ENCODE data around the gene RASSF7.

Gene RASSF7

DNA sequence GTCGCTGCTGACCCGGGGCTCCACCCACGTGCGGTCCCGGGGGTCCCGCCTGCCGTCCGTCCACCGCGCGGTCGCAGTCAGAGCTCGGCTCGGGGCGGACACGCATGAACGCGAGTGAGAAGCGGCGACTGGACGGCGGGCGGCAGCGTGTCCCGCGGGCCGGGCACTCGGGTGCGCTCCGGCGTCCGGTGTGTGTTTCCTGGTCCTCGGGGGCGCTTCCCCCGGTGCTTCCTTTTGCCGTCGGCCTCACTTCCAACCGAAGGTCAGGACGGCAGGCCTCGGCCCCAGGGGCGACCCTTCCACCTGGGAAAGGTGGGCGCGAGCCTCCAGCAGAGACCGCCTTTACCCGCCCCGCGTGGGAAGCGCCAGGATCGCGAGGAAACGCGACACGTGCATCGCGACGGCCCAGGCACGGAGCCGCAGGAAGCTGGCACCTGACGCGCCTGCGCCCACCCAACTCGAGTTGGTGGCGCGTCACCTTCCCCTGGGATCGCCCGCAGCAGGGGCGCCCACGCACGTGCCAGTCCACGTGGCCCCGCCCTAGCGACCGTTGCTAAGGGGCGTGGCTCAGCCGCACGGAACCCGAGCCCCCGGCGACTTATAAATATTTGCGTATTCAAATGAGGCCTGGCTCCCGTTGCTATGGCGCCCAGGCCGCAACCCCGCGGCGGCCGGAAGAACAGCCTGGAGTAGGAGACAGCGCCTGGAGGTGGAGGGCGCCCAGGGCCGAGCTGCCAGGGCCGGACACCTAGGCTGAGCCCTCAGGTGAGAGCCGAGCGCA is 23.7 kb upstream of the RASSF7 start, which contains the start of gene LRRC56:
LRRC56 (plus strand) TSS at position 687 of the 781 bp plus-strand sequence. CDS start 3,158 bp downstream, outside the sequence.
- DNase-seq (ENCODE audit: extremely low spot score): no peak
- ChIA-PET POLR2A (interaction anchor here (0.9 to 1.2 kb wide), 2 partner anchors 25 to 32 kb away, joined by 3 read pairs; no protein-coding TSS in a partner anchor), CTCF (no interaction called here)
- TF ChIP-seq SUZ12 (IDR thresholded peaks at IDR 0.05): no peak
- TF ChIP-seq FOXA1 (IDR thresholded peaks at IDR 0.05): no peak
- TF ChIP-seq TARDBP (IDR thresholded peaks at IDR 0.05): no peak
- TF ChIP-seq FOXM1 (IDR thresholded peaks at IDR 0.05; ENCODE audit: borderline replicate concordance): no peak
- no peak for TF ChIP-seq ELF4 (IDR thresholded peaks at IDR 0.05)
- TF ChIP-seq CTBP1 (IDR thresholded peaks at IDR 0.05; ENCODE audit: borderline replicate concordance): no peak
- TF ChIP-seq BHLHE40 (IDR thresholded peaks at IDR 0.05; ENCODE audit: borderline replicate concordance): no peak
- TF ChIP-seq L3MBTL2 (conservative IDR thresholded peaks at IDR 0.05): no peak
- TF ChIP-seq FOXK2 (IDR thresholded peaks at IDR 0.05): no peak

- TF ChIP-seq L3MBTL2 (conservative IDR thresholded peaks at IDR 0.05): no peak
- no peak for TF ChIP-seq ARNT (IDR thresholded peaks at IDR 0.05)
- TF ChIP-seq LEF1 (IDR thresholded peaks at IDR 0.05; ENCODE audit: borderline replicate concordance): no peak
- TF ChIP-seq NFRKB (IDR thresholded peaks at IDR 0.05): no peak
- TF ChIP-seq HDGF (IDR thresholded peaks at IDR 0.05; ENCODE audit: borderline replicate concordance): no peak
- no peak for TF ChIP-seq CTBP1 (IDR thresholded peaks at IDR 0.05; ENCODE audit: borderline replicate concordance)
- TF ChIP-seq BHLHE40 (IDR thresholded peaks at IDR 0.05; ENCODE audit: borderline replicate concordance): no peak
- TF ChIP-seq FOXM1 (IDR thresholded peaks at IDR 0.05; ENCODE audit: borderline replicate concordance): no peak
- no peak for TF ChIP-seq TARDBP (IDR thresholded peaks at IDR 0.05)
- TF ChIP-seq ELF4 (IDR thresholded peaks at IDR 0.05): no peak
- no peak for TF ChIP-seq SUZ12 (IDR thresholded peaks at IDR 0.05)
- no peak for TF ChIP-seq FOXK2 (IDR thresholded peaks at IDR 0.05)
- TF ChIP-seq ZNF384 (IDR thresholded peaks at IDR 0.05): no peak
- TF ChIP-seq SP1 (IDR thresholded peaks at IDR 0.05): no peak
- no peak for TF ChIP-seq FOXA1 (IDR thresholded peaks at IDR 0.05)
- TF ChIP-seq, protein P1, sequence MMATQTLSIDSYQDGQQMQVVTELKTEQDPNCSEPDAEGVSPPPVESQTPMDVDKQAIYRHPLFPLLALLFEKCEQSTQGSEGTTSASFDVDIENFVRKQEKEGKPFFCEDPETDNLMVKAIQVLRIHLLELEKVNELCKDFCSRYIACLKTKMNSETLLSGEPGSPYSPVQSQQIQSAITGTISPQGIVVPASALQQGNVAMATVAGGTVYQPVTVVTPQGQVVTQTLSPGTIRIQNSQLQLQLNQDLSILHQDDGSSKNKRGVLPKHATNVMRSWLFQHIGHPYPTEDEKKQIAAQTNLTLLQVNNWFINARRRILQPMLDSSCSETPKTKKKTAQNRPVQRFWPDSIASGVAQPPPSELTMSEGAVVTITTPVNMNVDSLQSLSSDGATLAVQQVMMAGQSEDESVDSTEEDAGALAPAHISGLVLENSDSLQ (IDR thresholded peaks at IDR 0.05): no peak
- ChIA-PET POLR2A (no interaction called here), CTCF (no interaction called here)
- no peak for DNase-seq (ENCODE audit: extremely low spot score)
Observed at GRCh38 chr11:537622-538430, 22.9 kb upstream of the RASSF7 start.

GRCh38 chr11:538431-539051 is 22.2 kb upstream of the RASSF7 start:
- POLR2A ChIA-PET: no interaction called here
- CTCF ChIA-PET: interaction anchor here (1.0 kb wide), 1 partner anchor 9 kb away, joined by 3 read pairs; no protein-coding TSS in a partner anchor
- TF ChIP-seq SUZ12 (IDR thresholded peaks at IDR 0.05) (no peak), FOXA1 (IDR thresholded peaks at IDR 0.05) (no peak), ZNF384 (IDR thresholded peaks at IDR 0.05) (no peak), TARDBP (IDR thresholded peaks at IDR 0.05) (no peak), ARNT (IDR thresholded peaks at IDR 0.05) (no peak), NFRKB (IDR thresholded peaks at IDR 0.05) (no peak), LEF1 (IDR thresholded peaks at IDR 0.05; ENCODE audit: borderline replicate concordance) (no peak), ELF4 (IDR thresholded peaks at IDR 0.05) (no peak), CTBP1 (IDR thresholded peaks at IDR 0.05; ENCODE audit: borderline replicate concordance) (no peak), SP1 (IDR thresholded peaks at IDR 0.05) (no peak), L3MBTL2 (conservative IDR thresholded peaks at IDR 0.05) (no peak), BHLHE40 (IDR thresholded peaks at IDR 0.05; ENCODE audit: borderline replicate concordance) (no peak), FOXM1 (IDR thresholded peaks at IDR 0.05; ENCODE audit: borderline replicate concordance) (no peak), FOXK2 (IDR thresholded peaks at IDR 0.05) (no peak), HDGF (IDR thresholded peaks at IDR 0.05; ENCODE audit: borderline replicate concordance) (no peak)
- TF ChIP-seq, protein P1 (IDR thresholded peaks at IDR 0.05): no peak
- no peak for DNase-seq (ENCODE audit: extremely low spot score)

DNA sequence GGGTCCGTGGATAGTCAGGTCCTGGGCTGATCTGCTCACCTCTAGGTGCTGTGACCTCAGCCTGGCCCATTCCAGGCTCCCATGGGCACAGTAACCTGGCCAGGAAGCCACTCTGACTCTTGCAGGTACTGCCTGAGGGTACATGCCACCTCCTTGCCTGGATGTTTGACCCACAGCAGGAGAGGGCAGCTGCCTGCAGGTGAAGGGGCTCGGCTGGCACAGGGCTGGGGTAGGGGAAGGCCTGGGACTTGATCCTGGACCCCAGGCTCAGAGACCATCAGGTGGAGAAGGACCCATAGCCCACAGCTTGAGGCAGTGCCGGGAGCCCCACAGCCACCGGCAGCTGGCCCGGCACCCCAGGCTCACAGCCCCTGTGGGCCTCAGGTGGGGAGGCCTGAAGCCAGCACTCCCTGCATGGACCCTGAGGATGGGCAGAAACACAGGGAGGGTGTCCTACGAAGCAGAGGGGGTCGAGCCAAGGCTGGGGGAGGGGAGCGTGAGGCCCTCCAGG is 20.7 kb upstream of the RASSF7 start:
- ChIA-PET POLR2A (no interaction called here), CTCF (no interaction called here)

More for the DNA sequence above, 20.7 kb upstream of the RASSF7 start:
- TF ChIP-seq ELF4 (IDR thresholded peaks at IDR 0.05) (no peak), SP1 (IDR thresholded peaks at IDR 0.05) (no peak), HDGF (IDR thresholded peaks at IDR 0.05; ENCODE audit: borderline replicate concordance) (no peak), TARDBP (IDR thresholded peaks at IDR 0.05) (no peak), NFRKB (IDR thresholded peaks at IDR 0.05) (no peak), L3MBTL2 (conservative IDR thresholded peaks at IDR 0.05) (no peak), LEF1 (IDR thresholded peaks at IDR 0.05; ENCODE audit: borderline replicate concordance) (no peak), FOXK2 (IDR thresholded peaks at IDR 0.05) (no peak), ARNT (IDR thresholded peaks at IDR 0.05) (no peak), BHLHE40 (IDR thresholded peaks at IDR 0.05; ENCODE audit: borderline replicate concordance) (no peak), FOXA1 (IDR thresholded peaks at IDR 0.05) (no peak), ZNF384 (IDR thresholded peaks at IDR 0.05) (no peak), SUZ12 (IDR thresholded peaks at IDR 0.05) (no peak), FOXM1 (IDR thresholded peaks at IDR 0.05; ENCODE audit: borderline replicate concordance) (no peak), CTBP1 (IDR thresholded peaks at IDR 0.05; ENCODE audit: borderline replicate concordance) (no peak)
- TF ChIP-seq, protein P1 (IDR thresholded peaks at IDR 0.05): no peak
- DNase-seq (ENCODE audit: extremely low spot score): no peak

All from HEK293T (cell line).